A549 (cell line): ENCODE data around the gene RIPK4. TPM values are rescaled to one million over a fixed set of nuclear protein-coding genes. Genes with fewer than 3 reads are reported as not detected.

Experiments
- ATAC-seq, 2 experiments: fragments of 200-7000 bp in 1 of 2; fragments of >200 bp in 1 of 2; cut with Nextera tagmentation in 1 of 2; cut with Tn5 transposase in 1 of 2; 3 replicates each; pipeline versions ENCODE4 v1.8.0 to v1.9.1; 2018 to 2020; ENCODE audit warnings: mild to moderate bottlenecking in 1 of 2, moderate library complexity in 1 of 2
- CTCF ChIA-PET: fragments of 300-600 bp; sonication (Branson Sonifier 250); formaldehyde crosslinking; extraction: SDS; loops from one replicate; lab custom pipeline; 2021; ENCODE audit warnings: antibody characterized with exemption, inconsistent platforms; lab: Yijun Ruan, JAX
- POLR2A ChIA-PET: fragments of 350-600 bp; formaldehyde crosslinking; extraction: SDS; loops from one replicate; lab custom pipeline; 2021; ENCODE audit warnings: antibody characterized with exemption, inconsistent platforms; lab: Yijun Ruan, JAX
- DNase-seq, 2 experiments: peaks; one replicate each; pipeline versions ENCODE4 v3.0.0 to v3.0.0-alpha.2; 2011 to 2016; ENCODE audit warnings: low read depth in 1 of 2, low spot score in 1 of 2
- FAIRE-seq: peaks from 2 replicates; lab custom pipeline; 2011; peaks lifted over from hg19 to GRCh38; lab: Jason Lieb, UNC
- H3K27ac ChIP-seq, 2 experiments: fragments of >200 bp; sonication (Bioruptor Twin); formaldehyde crosslinking; 3 replicates each; pipeline ENCODE4 v1.5.1; 2016 to 2017
- H3K4me1 ChIP-seq: fragments of >200 bp; sonication (Bioruptor Twin); formaldehyde crosslinking; 3 replicates; pipeline ENCODE4 v1.6.1; 2016
- H3K4me2 ChIP-seq: fragments of >200 bp; sonication (Bioruptor Twin); formaldehyde crosslinking; 3 replicates; pipeline ENCODE4 v1.6.1; 2016
- H3K4me3 ChIP-seq: fragments of >200 bp; sonication (Bioruptor Twin); formaldehyde crosslinking; 3 replicates; pipeline ENCODE4 v1.5.1; 2016
- H3K9me3 ChIP-seq: fragments of >200 bp; sonication (Bioruptor Twin); formaldehyde crosslinking; 3 replicates; pipeline ENCODE4 v1.6.1; 2016
- BHLHE40 ChIP-seq: IDR thresholded peaks from 2 replicates; pipeline ENCODE4 v1.6.1; 2012; ENCODE audit warnings: low read depth, low read length, inconsistent platforms
- CBX2 ChIP-seq: fragments of 200-600 bp; sonication (generic); IDR thresholded peaks from 2 replicates; pipeline ENCODE4 v1.6.1; 2016; ENCODE audit warnings: low read depth, mild to moderate bottlenecking, borderline replicate concordance
- CBX8 ChIP-seq: fragments of 200-600 bp; sonication (generic); IDR thresholded peaks from 2 replicates; pipeline ENCODE4 v1.6.1; 2016
- CEBPB ChIP-seq, 2 experiments: fragments of >200 bp in 1 of 2; sonication (Bioruptor Twin) in 1 of 2; formaldehyde crosslinking in 1 of 2; IDR thresholded peaks; 2 replicates each; pipeline ENCODE4 v1.6.1; 2012 to 2016
- CHD2 ChIP-seq: fragments of 150-350 bp; IDR thresholded peaks from 2 replicates; pipeline ENCODE4 v1.6.1; 2014; ENCODE audit warnings: low read length; ENCODE audit not compliant: partially characterized antibody
- CHD4 ChIP-seq: fragments of 200-600 bp; sonication (generic); IDR thresholded peaks from 2 replicates; pipeline ENCODE4 v1.6.1; 2016; ENCODE audit warnings: antibody characterized with exemption, mild to moderate bottlenecking, borderline replicate concordance
- CTCF ChIP-seq: fragments of >200 bp; sonication (Bioruptor Twin); formaldehyde crosslinking; IDR thresholded peaks from 3 replicates; pipeline ENCODE4 v1.5.1; 2016
- ESRRA ChIP-seq: fragments of 150-350 bp; IDR thresholded peaks from 2 replicates; pipeline ENCODE4 v1.6.1; 2014; ENCODE audit warnings: mild to moderate bottlenecking, low read length, borderline replicate concordance
- FOSL2 ChIP-seq, 2 experiments: fragments of 450-650 bp in 1 of 2; fragments of >200 bp in 1 of 2; sonication (Bioruptor Twin) in 1 of 2; formaldehyde crosslinking; IDR thresholded peaks; 2 replicates each; pipeline versions ENCODE4 v1.5.0 to v1.6.1; 2016 to 2020; ENCODE audit warnings: mild to moderate bottlenecking in 1 of 2, moderate library complexity in 1 of 2
- FOXS1 ChIP-seq: fragments of 250-450 bp; sonication (Bioruptor Pico); IDR thresholded peaks from 2 replicates; pipeline ENCODE4 v1.5.0; 2020; ENCODE audit warnings: mild to moderate bottlenecking, moderate library complexity
- HES2 ChIP-seq: fragments of >200 bp; sonication (Bioruptor Twin); formaldehyde crosslinking; IDR thresholded peaks from 2 replicates; pipeline ENCODE4 v1.6.1; 2016
- HEYL ChIP-seq: fragments of 250-450 bp; sonication (Bioruptor Pico); IDR thresholded peaks from 2 replicates; pipeline ENCODE4 v1.8.0; 2021; ENCODE audit warnings: mild to moderate bottlenecking, moderate library complexity
- HMGXB4 ChIP-seq: fragments of 250-450 bp; sonication (Bioruptor Pico); IDR thresholded peaks from 2 replicates; pipeline ENCODE4 v1.5.0; 2021; ENCODE audit warnings: mild to moderate bottlenecking, moderate library complexity, borderline replicate concordance
- KDM5A ChIP-seq: fragments of 200-600 bp; sonication (generic); IDR thresholded peaks from 2 replicates; pipeline ENCODE4 v1.6.1; 2016; ENCODE audit warnings: antibody characterized with exemption, mild to moderate bottlenecking
- MAX ChIP-seq: IDR thresholded peaks from 2 replicates; pipeline ENCODE4 v1.6.1; 2012
- MAZ ChIP-seq: fragments of 150-350 bp; IDR thresholded peaks from 2 replicates; pipeline ENCODE4 v1.6.1; 2014; ENCODE audit warnings: antibody characterized with exemption, low read depth, low read length, borderline replicate concordance
- MYC ChIP-seq: IDR thresholded peaks from 2 replicates; pipeline ENCODE4 v1.6.1; 2012; ENCODE audit warnings: mild to moderate bottlenecking, inconsistent platforms, low read length, improper control_type of control experiment, borderline replicate concordance
- NPAS2 ChIP-seq: fragments of 250-450 bp; sonication (Bioruptor Pico); IDR thresholded peaks from 2 replicates; pipeline ENCODE4 v1.8.0; 2022; ENCODE audit warnings: mild to moderate bottlenecking, moderate library complexity, borderline replicate concordance
- POLR2A ChIP-seq: IDR thresholded peaks from 2 replicates; pipeline ENCODE4 v1.6.1; 2012; ENCODE audit warnings: mild to moderate bottlenecking, low read length
- REST ChIP-seq: fragments of 200-600 bp; sonication (generic); IDR thresholded peaks from 2 replicates; pipeline ENCODE4 v1.6.1; 2016; ENCODE audit warnings: antibody characterized with exemption, mild to moderate bottlenecking, moderate library complexity
- RNF2 ChIP-seq: fragments of 200-600 bp; sonication (generic); IDR thresholded peaks from 2 replicates; pipeline ENCODE4 v1.6.1; 2016; ENCODE audit warnings: low read depth, mild to moderate bottlenecking, antibody characterized with exemption, moderate library complexity, borderline replicate concordance
- TP53 ChIP-seq: fragments of 250-450 bp; sonication (Bioruptor Pico); IDR thresholded peaks from 2 replicates; pipeline ENCODE4 v1.5.0; 2021; ENCODE audit warnings: mild to moderate bottlenecking, moderate library complexity
- USF2 ChIP-seq: fragments of 450-650 bp; IDR thresholded peaks from 2 replicates; pipeline ENCODE4 v1.6.1; 2014; ENCODE audit warnings: antibody characterized with exemption
- ZC3H11A ChIP-seq: fragments of 450-650 bp; IDR thresholded peaks from 2 replicates; pipeline ENCODE4 v1.6.1; 2014; ENCODE audit warnings: antibody characterized with exemption, mild to moderate bottlenecking
- ZSCAN20 ChIP-seq: fragments of 250-450 bp; sonication (Bioruptor Pico); IDR thresholded peaks from 2 replicates; pipeline ENCODE4 v1.8.0; 2022; ENCODE audit warnings: mild to moderate bottlenecking, moderate library complexity
- WGBS: methylation state at CpG from one replicate; pipeline ENCODE4 v1.1.6; 2017; ENCODE audit errors: missing lambda C conversion rate; 5-methylcytosine and 5-hydroxymethylcytosine counted together
- polyA plus RNA-seq, 4 experiments: library from polyadenylated mRNA; depleted of rRNA in 3 of 4; stranded (reverse); fragments of >200 nt; fragmentation: RNase III in 1 of 4; extraction: RNeasy Plus Mini Kit Qiagen cat#74134 plus additional on column Dnase treatment in 1 of 4; gene quantifications; 2 replicates in 3 of 4; 3 replicates in 1 of 4; pipeline ENCODE4 v1.2.3, GENCODE V29; 2011 to 2017

Gene RIPK4
- polyA plus RNA-seq, 2 of the 4 experiments (the other 2 are of a cell fraction), result 3.0 to 5.7 TPM

GRCh38 chr21:41699311-41699710 is 67.5 kb downstream of the RIPK4 start (continued):
- TF ChIP-seq USF2 (no peak), CHD2 (no peak), TP53 (CRISPR knock-in tag) (no peak), MAZ (no peak), RNF2 (no peak), MAX (no peak)

- POLR2A ChIA-PET, result interaction anchor here (0.6 kb wide), 1 partner anchor 101 kb away, joined by 3 read pairs; no protein-coding TSS in a partner anchor
- Histone ChIP-seq H3K9me3 (no peaks in the 10 kb centered on the region), H3K4me3 (no peak overlapping the region), H3K27ac (no peak overlapping the region), H3K4me2 (no peak overlapping the region), H3K4me1 (no peaks in the 10 kb centered on the region)
- CTCF ChIA-PET, result interaction anchor here (1.1 to 1.6 kb wide), 2 partner anchors 16 to 86 kb away, joined by 3 to 6 read pairs; no protein-coding TSS in a partner anchor
- 97% methylated on average over 7 of the region's 11 CpGs for WGBS
- TF ChIP-seq REST, result no peak
- TF ChIP-seq CBX2, result no peak
- no peak for TF ChIP-seq CBX8
- TF ChIP-seq NPAS2 (CRISPR knock-in tag), result no peak
- TF ChIP-seq CHD4, result no peak
- no peak for TF ChIP-seq HEYL (CRISPR knock-in tag)
- TF ChIP-seq USF2, result no peak
- no peak for TF ChIP-seq CHD2
- TF ChIP-seq HES2, result no peak
- no peak for TF ChIP-seq FOSL2 (IDR thresholded peaks at IDR 0.05)
- TF ChIP-seq FOSL2 (CRISPR knock-in tag; IDR thresholded peaks at IDR 0.05), result no peak
- no peak for TF ChIP-seq CTCF
- DNase-seq (no peak), FAIRE-seq (no peak), ATAC-seq (no peak)
These were observed 68.8 kb downstream of the RIPK4 start for GRCh38 chr21:41698071-41698470.

GRCh38 chr21:41695513-41695912 is 71.3 kb downstream of the RIPK4 start:
- WGBS, result 40% methylated on average over 2 of the region's 2 CpGs
- Histone ChIP-seq H3K4me3 (no peak overlapping the region), H3K27ac (no peak overlapping the region), H3K4me2 (no peak overlapping the region), H3K9me3 (no peaks in the 10 kb centered on the region), H3K4me1 (no peaks in the 10 kb centered on the region)
- ChIA-PET POLR2A (no interaction called here), CTCF (interaction anchor here (0.8 kb wide), 1 partner anchor 21 kb away, joined by 3 read pairs; no protein-coding TSS in a partner anchor)
- ATAC-seq (no peak), FAIRE-seq (no peak), DNase-seq (no peak)
- TF ChIP-seq ZSCAN20 (no peak), CEBPB (IDR thresholded peaks at IDR 0.05) (no peak), BHLHE40 (no peak), FOXS1 (CRISPR knock-in tag) (no peak), MYC (no peak), CHD4 (no peak), ZC3H11A (no peak), CBX8 (no peak), KDM5A (no peak), HMGXB4 (CRISPR knock-in tag) (no peak), HEYL (CRISPR knock-in tag) (no peak), USF2 (no peak), POLR2A (no peak), ESRRA (no peak)
